Activated CD8-positive, alpha-beta memory T cell treated with anti-CD3 and anti-CD28 coated beads for 24 hours (primary cell): ENCODE data around the gene EIF3K.

Source experiments
- DNase-seq: peaks from one replicate; pipeline ENCODE4 v3.0.0-alpha.2; 2020

Gene EIF3K

DNA sequence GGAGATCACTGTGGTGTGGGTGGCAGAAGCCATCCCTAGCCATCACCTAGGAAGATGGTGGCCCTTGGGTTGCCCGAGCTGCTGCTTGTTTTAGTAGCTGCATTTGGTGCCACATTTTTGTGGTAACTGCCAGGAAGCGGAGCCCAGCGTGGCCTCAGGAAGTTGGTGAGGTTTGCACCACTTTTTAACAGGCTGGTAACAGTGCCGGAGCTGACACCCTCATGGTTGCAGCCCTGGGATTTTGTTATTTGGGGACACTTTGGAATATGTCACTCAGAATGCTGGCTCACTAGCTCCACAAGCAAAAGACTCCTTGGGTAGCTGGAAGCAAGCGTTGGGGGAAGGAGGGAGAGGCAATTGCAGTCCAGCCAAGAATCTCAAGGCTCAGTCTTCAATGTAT is 50.6 kb downstream of the EIF3K start:
- no peak for DNase-seq

DNA sequence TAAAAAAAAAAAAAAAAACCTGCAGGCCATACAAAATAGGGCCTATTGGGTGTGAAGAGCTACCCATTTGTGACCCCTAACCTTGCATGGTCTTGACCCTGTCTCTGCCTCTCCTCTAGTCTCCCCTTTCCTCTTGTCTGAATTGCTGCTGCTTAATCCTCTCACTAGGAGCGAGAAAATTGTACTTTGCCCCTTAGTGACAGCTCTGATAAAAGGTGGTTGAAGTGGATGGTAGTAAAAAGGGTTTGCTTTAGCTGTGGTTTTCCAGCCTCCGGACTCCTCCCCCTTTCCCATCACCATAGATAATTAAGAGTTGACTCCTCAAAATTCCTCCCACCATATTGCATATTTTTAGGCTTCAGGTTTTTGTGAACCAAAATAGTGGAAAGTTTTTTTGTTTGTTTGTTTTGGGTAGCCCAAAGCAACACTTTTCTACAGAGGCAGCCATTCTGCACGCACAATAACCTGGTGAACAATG is 52.0 kb downstream of the EIF3K start:
- DNase-seq = no peak

DNA sequence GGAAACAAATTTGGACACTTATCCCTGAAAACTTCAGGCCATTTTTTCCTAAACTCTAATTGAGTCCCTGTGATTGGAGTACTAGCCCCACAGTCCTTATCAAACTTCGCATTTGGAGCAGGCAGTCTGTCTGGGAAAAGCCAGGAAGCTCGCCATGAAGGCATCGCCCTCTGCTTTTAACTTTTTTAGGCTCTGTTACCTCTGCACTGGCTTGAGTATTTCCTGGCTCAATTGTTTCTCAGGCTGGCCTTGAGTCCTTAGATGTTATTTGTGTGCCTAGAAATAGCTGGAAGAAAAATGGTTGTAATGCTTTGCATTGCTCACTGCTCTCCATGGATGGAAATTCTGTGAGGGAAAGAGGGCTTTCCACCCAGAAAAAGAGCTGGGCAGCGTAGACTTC is 52.7 kb downstream of the EIF3K start:
- no peak for DNase-seq

DNA sequence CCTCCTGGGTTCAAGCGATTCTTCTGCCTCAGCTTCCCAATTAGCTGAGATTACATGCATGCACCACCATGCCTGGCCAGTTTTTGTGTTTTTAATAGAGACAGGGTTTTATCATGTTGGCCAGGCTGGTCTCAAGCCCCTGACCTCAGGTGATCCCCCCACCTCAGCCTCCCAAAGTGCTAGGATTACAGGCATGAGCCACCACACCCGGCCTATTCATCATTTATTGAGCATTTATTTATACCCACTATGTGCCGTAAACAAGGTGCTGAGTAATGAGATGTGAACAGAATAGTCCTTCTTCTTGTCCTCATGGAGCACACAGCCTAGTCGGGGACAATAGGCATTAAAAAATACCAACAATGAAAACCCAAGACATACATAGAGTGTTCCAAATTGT is 54.0 kb downstream of the EIF3K start:
- DNase-seq = no peak

DNA sequence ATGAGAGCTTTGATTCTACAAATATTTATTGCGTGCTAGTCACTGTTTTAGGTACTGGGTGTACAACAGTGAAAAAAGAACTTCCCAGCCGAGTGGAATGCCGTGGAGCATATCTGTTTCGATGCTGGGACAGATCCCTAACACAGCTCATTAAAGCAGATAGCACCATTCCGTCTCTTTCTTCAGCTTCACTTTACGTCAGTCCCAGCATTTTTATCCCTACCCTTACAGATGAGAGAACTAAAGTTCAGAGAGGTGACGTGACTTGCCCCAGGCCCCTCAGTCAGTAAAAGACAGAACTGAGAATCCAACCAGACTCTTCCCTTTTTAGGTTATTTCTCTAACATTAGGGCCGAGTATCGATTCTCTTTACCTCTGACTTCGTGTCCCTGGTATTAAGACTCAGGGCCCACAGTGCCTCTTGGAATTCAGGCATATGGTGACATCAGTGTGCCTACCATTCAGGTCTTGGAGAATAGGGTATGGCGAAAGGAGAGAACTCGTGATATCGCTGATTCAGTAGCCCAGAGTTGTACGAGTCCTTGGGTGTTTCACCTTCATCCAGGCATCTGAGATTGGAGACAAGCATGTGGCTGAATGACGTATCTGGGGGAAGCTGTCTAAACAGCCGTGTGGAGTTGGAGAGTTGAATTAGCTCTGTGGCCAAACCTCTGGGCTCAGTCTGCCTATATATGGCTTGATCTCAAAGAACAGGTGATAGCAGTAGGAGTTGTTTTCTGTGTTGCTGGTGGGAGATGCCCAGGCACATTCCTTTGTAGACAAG is 55.6 kb downstream of the EIF3K start:
- no peak for DNase-seq

DNA sequence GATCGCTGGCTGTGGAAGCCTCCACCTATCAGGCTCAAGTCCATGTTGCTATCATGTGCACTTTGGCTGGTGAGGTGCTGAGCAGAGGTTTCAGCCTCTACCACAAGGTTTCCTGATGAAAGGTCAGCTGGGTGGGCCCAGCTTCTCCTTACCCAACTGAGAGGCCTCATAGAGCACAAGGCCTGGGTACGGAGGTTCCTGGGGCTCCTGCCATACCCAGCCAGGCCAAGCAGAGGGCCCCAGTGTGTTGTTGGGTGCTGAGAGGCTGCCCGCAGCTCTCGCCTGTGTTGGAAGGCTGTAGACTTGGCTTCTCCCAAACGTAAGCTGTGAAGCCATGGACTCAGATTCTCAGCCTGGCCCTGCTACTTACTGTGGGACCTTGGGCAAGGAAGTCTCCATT is 56.6 kb downstream of the EIF3K start:
- DNase-seq = no peak

DNA sequence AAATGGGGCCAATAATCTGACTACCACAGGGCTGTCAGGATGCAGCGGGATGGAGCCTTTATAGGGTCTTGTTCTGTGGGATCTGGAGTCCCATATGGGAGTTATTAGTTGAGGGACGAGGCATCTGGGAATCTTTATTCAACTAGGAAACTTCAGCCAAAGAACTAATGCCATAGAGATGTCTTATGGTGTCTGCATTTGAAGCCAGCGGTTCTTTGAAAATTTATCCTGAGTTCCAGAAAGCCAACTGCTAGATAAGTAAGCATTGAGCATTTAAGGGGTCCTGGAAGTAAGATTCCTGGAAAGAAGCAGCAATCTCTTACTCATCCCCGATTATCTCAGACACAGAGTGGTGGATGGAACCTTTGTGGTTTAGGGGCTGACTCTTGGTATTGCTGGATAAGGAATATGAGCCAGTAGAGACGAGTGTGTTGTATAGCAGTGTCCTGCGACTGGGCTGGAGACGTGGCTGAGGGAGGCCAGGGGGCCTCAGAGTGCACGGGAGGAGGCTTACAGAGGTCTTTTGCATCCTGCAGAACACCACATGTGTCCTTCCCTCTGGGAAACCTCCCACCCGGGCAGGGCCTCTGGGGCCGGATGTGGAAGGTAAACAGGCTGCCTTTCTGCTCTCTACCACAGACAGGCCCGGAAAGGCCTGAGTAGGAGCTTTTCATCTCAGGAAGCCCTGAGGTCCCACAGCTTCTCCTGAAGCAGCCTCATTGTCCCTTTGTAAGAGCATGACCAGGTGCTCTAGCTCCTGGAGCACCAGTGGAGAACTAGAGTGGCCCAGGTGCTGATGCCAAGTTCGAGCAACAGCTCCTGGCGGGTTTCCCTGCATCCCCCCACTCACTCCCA is 57.3 kb downstream of the EIF3K start:
- DNase-seq = no peak

DNA sequence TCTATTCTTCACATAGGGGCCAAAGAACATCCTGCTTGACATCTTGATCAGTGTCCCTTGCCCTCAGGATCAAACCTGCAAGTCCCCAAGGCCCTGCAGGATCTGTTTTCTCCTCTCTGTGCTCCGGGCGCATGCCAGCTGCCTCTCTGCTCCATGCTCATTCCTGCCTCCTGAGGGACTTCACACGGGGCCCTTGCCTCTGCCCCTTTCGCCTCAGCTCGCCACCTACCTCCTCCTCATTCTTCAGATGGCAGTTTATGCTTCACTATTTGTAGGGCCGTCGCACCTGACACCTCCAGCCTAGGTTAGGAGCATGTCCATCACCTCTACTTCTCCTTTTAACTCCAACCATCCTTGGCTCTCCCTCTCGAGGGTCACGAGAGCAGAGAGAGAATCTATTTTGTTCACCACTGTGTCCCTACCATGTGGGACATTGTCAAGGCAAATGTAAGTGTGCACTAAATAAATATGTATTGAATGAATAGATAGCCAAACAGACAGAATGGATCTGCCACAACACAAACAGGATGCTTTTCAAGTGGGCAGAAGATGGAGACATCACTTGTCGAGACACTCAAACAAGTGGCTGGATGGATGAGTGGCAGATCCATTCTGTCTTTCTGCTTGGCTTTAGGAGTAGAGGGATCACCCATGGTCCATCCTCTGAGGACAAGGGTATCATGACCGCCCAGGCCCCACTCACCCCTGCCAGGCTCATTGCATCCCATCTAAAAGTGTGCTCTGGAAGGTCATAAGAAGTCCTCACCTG is 58.1 kb downstream of the EIF3K start:
- no peak for DNase-seq

DNA sequence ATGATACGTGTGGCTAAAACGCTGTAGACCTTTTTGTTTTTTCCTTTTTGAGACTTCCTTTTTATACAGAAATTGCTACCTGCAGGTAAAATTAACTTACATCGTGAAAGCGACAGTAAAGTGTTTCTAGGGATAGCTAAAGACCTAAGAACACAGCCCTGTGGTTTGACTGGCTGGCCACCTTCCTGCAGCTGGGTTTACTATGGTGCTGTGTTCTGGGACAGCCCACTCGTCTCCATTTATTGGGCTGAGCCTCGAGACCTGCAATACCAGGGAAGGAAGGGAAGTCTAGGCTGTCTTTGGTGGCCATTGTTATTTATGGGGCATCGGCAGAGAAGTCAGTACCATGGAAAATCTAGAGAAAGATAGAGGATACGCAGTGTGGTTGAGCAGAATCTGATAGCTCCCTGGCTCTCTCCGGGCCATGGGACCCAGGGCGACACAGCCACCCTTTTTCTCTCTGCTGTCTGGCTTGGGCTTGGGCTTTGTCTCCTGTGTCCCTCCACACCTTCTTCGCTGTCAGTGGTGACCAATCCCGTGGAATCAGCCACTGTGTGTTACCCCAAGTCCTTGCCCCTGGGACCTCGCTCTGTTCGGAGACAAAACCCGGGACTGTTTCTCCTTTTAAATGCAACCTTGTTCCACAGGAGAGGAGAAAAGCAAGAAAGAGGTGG is 59.4 kb downstream of the EIF3K start:
- no peak for DNase-seq

DNA sequence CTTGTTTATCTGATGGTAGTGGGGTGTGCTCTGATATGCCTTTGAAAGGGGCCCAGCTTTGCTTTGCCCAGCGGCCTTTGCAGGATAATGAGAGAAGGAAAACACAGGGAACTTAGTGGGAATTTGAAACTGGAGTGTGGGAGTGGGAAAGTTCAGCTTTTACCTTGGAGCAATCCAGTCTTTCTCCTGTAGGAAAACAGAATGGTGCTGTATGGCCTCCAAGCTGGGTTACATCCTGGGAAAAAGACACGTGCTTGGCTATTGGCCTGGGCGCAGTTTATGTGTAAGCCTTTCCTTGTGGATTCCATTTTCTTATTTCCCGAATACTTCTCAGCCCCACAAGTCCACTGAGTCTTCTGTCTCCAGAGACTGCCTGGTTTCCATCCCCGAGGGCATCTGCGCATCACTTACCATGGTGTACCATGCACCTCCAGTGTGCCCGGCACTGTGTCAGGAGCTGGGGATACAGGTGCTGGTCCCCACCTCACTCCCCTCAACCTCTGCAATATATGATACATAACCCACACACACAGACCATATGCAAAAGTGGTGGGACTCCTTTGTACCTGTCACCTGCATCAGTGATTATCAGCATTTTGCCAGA is 60.0 kb downstream of the EIF3K start:
- DNase-seq = no peak

DNA sequence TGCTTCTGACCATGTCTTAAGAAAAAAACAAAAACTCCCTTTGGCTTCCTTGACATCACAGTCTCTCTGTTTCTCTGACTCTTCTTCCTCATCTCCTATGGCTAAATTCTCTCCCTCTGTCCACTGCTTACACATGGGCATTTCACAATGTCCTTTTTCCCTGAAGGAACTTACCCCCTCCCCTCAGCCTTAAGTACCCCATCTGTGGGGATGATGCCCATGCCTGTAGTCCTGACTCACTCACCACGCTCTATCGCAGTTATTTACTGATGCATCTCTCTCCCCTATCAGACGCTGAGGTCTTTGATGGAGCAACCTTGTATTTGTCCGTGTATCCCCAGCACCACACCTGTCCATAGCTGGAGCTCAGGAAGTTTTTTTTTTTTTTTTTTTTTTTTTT is 60.9 kb downstream of the EIF3K start:
- DNase-seq = no peak

DNA sequence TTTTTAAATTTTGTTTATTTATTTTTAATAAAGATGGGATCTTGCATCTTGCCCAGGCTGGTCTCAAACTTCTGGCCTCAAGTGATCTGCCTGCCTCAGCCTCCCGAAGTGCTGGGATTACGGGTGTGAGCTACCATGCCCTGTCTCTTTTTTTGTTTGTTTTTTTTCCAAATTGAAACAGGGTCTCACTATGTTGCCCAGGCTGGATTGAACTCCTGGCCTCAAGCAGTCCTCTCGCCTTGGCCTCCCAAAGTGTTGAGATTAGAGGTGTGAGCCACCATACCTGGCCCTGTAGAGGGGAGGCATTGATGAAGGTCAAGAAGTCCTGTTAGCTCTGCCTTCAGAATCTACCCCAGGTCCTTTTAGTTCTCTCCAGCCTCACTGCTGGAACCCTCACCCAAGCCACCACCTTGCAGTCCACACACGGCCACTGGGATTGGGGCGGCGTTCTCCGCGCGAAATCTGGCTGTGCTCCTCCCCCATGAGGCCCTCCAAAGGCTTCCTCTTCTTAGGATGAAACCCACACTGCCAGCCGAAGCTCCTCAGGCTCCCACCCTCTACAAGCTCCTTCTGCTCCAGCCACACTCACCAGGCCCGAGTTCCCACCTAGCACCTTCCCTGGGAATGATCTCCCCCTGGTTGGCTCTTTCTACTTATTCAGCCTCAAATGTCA is 63.3 kb downstream of the EIF3K start:
- DNase-seq = no peak

DNA sequence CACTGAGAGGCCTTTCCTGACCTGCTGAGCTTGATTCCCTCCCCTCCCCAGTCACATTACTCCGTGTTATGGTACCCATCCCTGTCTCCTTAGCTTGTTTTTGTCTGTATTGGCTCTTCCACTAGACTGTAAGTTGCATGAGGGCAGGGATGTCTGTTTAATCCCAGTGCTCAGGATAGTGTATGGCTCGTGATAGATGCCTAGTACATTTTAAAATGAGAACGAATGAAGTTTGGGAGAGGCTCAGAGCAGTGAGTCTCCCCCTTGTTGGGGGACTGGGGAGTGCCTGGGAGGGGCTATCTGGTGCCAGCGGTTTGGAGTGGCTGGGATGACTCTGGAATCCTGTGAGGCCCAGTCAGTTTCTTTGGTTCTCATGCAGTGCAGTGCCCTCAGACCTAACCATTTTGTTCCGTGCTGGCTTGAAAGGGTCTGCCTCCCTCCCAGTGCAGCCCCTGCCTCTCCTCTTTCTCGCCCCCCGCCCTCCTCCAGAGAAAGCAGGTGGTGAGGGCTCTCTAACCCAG is 63.9 kb downstream of the EIF3K start:
- DNase-seq = no peak

DNA sequence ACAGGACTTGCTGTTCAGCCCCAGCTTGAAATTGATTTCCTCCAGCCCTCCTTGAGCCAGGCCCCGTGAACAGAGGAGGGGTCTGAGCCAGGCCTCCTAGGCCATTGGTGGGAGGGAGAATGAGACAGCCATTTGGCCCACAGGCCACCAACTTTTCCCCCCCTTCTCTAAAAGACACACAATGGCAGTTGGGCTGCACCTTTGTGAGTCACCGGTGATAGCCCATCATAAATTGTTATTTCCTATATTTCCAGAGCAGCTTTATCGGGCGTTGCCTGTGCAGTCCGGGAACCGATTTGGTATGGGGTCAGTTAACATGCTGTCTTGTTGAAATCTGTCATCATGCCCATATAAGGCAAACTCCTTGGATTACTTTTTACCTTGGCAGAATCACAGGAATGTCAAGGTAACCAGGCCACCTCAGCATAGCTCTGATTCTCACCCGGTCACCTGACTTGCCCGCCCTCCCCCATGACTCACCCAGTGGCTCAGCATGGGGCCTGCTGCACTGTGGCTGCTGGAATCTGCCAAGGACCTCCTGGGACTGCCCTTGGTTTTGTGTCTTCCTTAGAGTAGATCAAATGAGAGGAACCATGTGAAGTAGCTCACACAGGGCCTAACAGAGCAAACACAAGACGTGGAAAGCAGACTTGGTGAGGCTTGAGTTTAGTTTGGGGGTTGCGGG is 64.5 kb downstream of the EIF3K start:
- DNase-seq = peak; percentile 65

DNA sequence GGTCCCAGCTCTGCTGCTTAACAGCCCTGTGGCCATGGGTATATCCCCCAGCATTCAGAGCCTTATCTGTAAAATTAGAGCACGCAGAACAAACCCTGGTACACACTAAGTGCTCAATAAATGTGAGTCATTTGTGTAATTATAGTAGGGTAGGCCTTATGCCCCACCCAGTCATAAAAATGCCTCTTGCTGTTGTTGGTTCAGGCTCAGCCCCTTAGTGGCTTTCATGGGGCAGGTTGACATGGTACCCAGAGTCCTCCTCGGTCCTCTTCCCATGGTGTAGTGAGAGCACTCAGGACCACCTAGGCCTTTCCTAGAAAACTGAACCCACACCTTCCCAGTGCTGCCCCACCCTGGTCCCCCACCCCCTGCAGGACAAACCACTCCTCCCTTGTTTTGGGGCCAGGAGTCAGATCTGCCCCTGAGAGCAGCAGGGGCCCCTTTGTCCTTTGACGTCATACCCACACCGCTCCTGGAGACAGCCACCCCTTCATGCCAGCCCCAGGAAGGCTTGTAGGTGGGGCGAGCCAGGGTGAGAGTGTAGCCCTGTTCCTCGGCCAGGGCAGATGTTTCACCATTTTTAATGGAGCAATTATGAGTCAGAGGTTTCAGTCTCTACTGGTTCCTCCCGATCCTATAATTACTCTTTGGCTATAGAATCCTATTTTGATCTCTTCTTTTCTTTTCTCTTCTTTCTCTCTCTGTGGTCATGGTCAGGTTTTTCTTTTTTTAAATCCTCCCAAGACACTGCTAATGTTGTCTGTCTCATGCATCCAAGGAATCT is 65.3 kb downstream of the EIF3K start:
- DNase-seq = no peak

DNA sequence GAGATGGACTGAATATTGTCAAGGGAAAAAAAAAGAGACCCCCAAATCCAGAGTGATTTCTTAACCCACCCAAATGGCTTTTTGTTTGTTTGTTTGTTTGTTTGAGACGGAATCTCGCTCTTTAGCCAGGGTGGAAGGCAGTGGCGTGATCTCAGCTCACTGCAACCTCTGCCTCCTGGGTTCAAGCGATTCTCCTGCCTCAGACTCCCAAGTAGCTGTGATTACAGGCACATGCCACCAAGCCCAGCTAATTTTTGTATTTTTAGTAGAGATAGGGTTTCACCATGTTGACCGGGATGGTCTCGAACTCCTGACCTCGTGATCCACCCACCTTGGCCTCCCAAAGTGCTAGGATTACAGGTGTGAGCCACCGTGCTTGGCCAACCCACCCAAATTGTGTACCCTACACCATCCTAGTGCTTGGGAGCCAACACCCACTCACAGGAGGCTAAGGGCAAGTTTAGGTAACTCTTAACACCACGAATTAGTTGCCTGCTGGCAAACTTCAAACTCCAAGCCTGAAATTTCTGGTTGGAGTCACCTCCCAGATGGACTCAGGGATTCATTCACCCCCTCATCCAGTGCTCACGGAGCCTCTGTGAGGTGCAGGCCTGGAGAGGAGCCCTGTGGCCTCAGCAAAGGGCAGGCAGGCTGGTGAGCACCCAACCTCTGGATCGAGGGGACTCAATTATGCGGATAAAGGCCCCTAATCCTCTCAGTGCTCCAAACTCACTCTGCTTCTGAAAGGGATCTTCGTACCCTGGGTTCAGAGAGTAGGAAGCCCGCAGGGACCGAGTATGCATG is 66.1 kb downstream of the EIF3K start:
- no peak for DNase-seq

DNA sequence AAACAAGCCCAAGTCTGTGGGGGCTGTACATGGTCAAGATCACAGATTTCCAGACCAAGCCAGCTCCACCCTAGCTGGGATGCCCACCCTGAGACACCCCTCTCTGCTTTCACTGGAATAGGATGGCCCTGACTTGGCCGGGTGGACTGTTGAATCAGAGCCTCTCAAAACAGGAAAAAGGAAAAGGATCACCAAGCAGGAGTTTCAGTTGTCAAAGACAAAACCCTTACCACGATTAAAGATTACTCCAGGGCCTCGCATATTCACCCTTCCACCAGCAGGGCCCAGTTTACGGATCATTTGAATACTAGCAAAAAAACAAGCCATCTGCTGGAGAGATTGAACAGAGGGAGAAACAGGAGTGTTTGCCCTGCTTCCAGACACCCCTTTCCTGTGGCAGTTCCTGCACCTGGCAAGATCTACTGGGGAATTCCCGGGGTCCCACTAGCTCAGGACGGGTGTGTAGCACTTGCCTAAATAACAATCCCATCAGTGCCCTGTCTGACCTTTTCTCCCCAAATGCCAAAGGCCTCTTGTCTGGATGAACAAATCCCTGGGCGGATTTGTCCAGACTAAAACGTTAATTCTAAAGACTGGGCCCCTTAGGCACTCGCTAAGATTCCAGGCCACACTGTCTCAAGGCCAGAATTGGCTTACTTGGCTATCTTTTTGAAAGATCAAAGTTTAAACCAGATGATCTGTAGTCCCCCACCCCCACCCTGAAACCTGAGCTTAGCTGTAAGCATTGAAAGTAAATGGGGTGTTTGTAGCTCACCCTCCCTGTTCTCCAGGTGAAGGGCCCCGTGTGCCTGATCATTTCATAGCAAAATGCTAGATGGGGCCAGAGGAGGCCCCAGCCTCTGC is 66.9 kb downstream of the EIF3K start:
- DNase-seq = no peak

DNA sequence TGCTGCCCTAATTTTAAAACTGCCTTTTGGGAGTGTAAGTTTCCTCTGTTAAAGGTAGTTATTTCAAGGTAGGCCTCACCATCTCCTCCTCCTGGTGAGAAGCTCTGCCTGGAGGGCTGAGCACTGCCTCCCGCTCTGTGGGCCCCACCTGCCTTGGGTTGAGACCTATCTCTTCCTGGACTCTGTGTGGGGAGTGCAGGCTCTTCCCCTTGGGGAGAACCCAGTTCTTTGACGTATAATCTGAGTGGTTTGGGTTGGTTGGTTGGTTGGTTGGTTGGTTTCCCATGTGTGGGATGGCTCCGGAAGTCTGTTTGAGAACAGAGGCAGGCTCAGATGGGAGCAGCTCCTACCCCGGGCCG is 67.5 kb downstream of the EIF3K start:
- peak; percentile 62 for DNase-seq
